Measurements from ENCODE around the gene FMN1.

Gene FMN1

DNA sequence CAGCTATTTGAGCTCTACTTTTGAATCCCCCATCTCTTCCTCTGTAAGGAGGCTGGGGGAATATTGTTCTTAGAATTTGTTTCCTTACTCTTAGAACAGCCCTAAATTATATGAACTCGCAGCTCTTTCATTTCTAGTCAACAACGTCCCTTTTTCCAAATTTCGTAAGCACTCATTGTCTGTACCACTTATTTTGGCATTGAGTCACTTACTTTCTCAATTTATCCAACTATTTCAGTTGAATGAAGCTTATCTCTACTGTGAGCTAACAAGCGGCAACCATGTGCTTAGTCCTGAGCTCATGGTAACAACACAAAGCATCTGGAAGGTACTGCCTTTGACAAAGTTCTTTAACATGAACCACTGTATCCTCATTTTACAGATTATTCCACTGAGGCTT is 285.6 kb downstream of the FMN1 start:
- no peak for DNase-seq

DNA sequence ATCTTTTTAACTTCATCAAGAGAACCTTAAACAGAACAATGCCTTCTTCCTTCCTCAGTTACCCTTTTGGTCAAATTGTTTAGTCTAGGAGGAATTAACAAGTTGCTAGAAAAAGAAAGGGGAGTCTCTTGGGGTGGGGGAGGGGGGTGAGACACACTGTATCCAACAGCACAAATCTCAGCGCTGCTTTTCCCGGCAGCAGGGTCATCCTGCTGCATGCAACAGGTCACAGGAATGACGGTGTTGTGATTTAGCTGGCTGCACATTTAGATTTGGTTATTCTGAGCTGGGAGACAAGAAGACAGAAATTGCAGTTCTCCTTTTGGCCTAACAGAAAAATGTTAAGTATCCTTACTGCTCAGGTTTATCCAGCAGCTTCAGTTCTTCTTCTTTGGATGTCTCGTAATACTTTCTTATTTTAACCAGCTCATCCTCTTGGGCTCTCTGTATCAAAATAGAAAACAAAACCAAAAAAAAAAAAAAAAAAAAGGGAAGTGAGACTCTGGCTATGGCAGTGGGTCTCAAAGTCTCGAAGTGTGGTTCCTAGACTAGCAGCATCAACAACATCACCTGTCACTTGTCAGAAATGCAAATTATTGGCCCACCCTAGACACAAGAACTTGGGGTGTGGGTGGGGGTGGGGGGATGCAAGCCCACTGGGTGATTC is 286.2 kb downstream of the FMN1 start:
- DNase-seq = peak; percentile 1 to 33

DNA sequence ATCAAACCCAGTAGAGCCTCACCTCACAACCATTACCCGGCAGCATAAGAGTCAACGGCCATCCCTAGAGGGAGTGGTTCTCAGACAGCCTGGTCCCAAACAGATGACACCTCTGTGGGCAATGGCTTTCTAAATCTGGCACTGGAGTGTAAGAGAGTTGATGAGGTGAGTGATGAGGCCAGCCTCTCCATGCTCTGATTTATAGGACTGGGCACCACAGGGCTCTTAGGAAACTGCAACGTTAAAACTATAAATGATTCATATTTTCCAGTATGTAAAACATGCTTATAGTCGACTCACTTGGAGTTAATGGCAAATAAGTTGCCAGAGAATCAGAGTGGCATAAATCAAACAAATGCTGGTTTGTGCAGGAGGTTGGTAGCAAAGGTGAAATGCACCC is 289.0 kb downstream of the FMN1 start:
- no peak for DNase-seq

DNA sequence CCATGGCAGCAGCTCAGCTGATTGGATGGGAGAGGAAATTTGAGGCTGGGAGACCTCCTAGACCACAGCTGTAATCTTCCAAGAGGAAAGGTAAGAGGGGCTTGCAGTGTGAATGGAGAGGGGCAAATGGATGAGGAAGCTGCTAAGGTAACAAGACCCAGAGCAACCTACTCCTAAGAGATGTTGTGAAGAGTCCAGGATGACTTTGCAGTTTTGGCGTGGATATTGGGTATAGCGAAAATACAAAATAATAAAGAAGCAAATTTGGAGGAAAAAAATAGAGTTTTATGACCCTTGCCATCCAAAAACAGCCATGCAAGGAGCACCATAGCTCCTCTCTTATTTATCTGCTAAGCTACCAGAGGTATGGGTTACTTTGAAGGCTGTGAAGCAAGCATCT is 290.1 kb downstream of the FMN1 start:
- no peak for DNase-seq

DNA sequence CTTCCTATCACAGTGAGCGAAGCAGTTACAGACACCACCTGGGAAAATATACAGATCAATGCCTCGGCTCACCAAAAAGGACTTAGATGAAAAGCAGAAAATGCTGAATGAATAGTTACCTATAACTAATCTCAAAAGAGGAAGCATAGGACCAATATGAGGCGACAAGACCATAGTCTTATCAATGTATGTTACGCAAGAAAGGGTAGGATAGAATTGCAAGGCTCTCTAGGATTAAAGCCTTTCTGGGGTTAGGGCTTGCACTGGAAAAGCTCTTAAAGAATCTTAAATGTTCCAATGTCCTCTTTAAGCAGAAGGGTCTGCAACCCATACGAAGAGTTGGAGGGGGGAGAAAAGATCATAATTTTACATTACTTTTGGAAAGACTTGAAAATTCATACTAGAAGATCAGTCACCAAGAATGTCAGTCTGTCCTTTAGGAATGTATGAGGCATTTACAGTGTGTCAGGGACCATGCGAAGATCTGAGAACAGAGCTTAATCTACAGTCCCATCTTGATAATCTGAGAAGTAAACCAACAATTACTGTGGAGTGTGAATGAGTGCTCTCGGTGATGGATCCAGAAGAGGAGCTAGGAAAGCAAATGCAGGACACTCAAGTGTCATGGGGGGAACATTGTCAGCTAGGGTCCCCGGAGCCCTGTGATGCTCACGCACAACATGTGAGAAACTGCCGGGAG is 290.8 kb downstream of the FMN1 start:
- DNase-seq = no peak

DNA sequence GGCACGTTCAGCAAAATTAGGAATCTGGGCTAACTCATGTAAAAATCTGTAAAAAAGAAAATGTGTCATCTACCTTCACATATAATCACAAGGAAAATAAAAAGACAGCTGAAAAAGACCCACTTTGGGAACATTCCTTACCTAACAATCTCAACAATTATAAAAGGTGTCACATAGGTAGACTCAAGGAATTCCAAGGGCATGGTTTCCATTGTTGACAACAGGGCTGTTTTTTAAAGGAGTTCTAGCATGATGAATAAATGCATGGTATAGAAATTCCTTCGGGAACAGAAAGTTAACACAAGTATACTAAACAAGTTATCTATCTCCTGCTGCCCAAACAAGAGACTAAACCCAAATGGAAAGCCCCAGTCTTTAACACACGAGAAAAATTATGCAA is 292.5 kb downstream of the FMN1 start:
- DNase-seq = no peak

DNA sequence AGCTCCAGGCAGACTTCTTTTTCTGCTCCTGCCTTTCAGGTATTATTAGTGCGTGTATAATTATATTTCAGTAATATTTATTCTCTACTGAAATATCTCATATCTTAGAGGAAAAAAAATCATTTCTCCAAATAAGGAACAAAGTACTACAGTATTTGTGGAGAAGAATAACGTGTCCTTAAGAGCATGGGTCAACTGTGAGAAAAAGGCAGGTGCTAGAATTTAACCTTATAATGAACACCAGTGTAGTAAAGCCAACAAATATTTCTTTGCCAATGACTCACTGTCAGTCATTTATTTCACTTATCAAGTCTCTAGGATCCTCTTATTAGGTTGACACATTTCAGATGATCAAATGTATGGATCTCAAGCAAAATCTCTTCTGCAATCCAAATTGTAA is 293.3 kb downstream of the FMN1 start:
- no peak for DNase-seq

DNA sequence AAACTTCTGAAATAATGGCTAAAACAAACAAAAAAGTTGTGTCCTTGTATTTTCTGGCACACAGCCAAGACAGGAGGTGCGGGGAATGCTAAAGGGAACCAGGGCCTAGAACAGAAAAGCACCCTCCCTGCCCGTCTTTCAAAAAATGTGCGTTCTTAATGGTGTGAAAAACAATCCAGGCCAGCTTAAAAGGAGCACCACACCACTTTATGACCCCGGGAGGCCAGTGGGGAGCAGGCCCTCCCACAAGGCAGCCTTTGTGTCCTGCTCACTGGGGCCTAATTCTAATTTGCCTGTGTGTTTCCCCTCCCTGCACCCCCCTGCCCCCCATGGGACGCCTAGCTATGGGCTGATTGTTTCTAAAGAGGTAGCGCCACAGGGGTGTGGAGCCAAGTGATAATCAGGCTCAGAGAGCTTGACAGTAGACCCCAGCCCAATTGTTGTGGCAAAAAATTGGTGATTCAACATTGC is 295.4 kb downstream of the FMN1 start:
- peak in 1 of 2 donors; percentile 35 for DNase-seq

DNA sequence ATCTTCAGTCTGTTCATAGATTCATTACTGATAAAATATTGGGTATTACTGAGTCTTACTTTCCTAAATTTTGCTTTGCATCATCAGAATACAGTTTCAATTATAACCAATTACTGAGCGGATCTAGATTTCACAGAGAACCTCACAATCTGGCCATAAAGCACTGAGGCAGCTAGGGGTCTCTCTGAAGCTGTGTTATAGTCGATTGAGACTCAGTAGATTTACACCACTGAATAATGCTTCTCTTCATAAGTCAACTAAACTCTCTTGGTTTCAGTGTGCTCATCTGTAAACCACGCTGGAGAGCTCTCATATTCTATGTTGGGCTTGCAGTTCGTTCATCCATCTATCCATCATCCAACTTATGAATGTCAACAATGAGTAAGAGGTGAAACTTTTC is 296.1 kb downstream of the FMN1 start:
- DNase-seq = no peak

DNA sequence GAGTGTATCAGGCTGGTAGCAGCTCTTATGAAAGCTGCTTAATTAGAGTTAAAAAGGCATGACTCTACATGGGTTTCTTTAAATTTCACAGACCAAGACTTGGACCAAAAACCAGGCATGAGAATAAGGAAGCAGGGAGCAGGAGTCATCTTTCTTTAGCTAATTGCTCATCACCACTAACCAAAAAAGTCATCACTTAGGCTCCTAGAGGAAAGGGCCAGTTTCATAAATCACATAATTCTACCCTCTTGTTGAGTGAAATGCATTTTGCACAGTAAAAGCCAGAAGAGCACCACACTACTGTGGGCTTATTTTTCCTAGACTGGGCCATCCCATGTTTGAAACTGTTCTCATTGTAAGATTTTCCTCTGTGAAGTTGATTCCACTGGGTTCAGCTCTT is 301.1 kb downstream of the FMN1 start:
- DNase-seq = no peak

DNA sequence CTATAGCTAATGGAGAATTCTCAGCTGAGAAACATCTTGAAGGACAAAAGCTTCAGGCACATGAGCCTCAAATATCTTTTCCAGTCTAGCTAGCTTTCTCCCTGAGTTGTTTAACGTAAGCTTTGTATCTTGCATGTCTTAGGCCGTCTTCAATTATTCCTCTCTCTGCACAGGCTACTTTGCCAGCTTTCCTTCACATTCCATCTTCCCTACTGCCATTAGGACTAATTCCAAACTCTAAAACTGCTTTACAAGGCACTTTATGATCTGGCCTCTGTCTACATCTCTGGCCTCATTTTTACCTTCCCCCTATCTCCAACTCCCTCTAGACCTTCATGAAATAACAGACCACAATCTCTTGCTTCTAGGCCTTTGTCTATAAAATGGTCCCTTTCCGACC is 305.3 kb downstream of the FMN1 start:
- no peak for DNase-seq

DNA sequence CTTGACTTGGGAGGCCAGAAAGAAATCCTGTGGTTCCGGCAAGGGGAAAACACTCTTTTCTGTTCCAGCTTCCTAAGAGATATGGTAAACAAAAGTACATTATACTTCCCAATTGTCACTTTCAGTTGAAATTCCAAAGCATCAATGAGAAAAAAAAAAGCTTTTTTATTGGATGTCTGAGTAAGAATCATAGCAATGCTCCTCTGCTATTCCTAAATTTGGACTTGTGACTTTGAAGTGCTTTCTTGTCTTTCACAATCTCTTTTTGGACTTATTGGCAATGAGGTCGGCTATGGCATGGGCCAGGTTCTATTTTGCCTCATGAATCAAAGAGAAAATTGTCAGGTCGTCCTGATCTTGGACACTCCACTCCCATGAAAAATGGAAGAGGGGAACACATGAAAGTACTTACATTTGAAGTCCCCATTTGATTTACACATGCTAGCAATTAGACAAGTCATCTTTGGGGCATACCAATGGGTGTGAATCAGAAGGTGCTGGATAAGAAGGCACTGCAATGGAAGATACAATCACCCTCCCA is 306.2 kb downstream of the FMN1 start:
- DNase-seq = no peak

DNA sequence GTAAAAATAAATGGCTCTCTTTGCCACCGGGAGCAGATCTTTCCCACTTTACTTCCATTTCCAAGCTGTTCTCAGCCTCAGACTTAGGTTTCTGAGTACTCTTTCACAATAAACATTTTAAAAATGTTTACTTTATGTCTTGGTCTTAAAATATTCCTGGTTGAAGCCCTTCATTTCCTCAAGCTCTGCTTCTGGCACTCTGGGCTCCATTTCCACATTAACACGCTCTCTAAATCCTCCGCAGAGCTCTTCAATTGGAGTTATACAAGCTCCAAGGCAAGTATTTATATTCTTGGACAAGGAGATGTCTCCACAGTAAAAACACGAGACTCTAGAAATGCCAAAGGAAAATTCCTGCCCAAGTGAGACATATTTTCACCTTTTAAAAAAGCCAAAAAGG is 307.4 kb downstream of the FMN1 start:
- no peak for DNase-seq

DNA sequence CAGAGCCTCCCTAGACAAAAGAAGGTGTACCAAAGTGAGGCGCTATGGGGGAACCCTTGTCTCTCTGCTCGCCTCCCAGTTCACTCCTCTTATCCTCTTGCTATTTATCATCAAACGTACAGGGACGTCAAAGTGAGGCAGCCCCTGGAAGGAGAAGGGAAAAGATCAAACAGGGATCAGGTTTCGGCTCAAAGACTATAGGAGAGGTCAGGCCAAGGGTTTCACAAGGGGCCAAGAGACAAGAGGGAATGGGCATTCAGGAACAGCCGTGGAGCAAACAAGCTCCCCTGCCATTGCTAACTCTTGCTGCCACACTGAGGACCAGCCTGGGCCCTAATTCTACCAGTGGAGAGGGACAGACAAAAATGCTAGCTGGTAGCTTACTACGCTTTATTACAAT is 308.1 kb downstream of the FMN1 start:
- DNase-seq = no peak

DNA sequence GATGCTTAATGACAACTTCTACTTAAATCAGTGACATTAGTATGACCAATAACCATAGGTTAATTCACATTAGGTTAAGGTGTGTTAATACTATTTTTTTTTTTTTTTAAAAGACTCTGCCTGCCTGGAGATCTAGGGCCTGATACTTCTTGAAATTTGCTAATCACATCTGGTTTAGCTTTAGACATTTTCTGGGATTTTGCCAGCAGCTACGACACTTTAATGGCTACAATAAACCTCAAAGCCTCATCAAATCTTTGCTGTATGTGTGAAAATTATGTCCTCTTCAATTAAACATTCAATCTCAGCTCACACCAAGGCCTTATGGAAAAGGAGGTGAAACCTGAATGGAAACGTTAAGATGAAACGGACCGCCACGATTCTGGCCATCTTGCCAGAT is 308.8 kb downstream of the FMN1 start:
- DNase-seq = no peak

DNA sequence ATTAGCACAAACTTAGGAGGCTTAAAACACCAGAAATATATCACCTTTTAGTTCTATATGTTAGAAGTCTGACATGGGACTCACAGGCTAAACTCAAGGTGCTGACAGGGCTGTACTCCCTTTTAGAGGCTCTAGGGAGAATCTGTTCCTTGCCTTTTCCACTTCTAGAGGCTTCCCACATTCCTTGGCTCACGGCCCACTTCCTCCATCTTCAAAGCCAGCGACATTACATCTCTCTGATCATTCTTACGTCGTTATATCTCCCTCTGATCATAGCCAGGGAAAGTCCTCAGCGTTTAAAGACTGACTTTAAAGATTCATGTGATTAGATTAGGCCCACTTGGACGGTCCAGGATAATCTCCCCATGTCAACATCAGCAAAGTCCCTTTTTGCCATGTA is 310.4 kb downstream of the FMN1 start:
- no peak for DNase-seq

DNA sequence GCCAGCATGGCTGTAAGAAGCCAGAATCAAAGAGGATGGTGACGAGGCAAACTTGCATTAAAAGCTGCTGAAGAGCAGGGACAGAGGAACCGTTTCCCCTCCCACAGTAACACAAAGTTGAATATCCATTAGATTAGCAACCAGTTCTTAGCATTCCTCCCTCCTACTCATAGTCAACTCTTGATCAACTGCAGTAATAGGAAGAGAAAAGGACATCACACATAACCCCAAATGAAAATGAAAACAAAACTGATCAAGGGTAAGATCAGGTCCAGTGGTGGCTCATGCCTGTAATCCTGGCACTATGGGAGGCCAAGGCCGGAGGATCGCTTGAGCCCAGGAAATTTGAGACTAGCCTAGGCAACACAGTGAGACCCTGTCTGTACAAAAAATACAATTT is 311.6 kb downstream of the FMN1 start:
- DNase-seq = no peak

DNA sequence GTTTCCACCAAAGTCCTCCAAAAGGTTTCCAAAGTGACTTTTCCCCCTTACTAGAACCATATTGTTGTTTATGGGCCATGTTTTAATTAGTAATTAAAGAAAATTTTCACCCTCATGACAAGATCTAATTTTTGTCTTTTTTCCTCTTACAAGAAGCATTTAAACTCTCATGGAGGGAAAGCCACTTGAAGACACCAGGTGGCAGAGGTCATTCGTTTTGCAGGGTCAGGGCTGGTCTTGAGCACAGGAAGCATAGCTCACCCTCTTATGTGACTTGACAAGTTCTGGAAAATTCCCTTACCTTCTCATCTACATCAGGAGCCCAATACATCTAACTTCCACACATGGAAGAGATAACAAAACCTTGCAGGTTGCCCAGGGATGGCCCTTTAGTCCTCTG is 313.0 kb downstream of the FMN1 start:
- no peak for DNase-seq

DNA sequence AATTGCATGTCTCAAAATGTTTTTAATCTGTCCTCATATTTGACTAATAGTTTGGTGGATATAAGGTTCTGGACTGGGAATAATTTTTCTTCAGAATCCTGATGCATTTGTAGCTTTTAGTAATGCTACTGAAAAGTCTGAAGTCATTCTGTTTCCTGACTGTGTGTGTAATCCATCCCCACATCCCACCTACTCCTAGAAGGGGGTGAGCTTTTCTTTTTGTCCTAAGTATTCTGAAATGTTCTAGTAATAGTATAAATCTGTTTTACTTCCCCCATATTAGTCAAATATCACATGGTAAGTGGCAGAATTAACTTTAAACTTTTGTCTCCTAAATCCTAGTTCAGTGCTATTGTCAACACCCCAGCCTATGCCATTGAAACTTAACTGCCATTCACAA is 313.9 kb downstream of the FMN1 start:
- DNase-seq = no peak

DNA sequence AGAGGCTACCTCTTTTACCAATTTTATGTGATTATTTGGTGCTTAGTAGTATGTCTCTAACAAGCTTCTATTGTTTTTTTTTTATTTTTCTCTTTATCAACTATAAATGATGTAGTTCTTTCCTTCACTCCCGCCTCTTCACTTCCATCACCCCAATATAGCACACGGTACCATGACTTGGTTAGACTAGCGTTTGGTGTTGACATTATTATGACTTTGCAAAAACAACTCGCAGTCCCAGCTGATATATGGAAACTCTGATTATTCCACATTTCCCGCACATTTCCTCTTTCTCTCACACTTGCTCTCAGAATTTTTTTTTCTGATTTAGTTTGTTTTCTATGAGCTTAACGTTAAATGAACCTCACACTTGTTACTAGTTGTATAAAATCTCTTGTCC is 314.5 kb downstream of the FMN1 start:
- no peak for DNase-seq

DNA sequence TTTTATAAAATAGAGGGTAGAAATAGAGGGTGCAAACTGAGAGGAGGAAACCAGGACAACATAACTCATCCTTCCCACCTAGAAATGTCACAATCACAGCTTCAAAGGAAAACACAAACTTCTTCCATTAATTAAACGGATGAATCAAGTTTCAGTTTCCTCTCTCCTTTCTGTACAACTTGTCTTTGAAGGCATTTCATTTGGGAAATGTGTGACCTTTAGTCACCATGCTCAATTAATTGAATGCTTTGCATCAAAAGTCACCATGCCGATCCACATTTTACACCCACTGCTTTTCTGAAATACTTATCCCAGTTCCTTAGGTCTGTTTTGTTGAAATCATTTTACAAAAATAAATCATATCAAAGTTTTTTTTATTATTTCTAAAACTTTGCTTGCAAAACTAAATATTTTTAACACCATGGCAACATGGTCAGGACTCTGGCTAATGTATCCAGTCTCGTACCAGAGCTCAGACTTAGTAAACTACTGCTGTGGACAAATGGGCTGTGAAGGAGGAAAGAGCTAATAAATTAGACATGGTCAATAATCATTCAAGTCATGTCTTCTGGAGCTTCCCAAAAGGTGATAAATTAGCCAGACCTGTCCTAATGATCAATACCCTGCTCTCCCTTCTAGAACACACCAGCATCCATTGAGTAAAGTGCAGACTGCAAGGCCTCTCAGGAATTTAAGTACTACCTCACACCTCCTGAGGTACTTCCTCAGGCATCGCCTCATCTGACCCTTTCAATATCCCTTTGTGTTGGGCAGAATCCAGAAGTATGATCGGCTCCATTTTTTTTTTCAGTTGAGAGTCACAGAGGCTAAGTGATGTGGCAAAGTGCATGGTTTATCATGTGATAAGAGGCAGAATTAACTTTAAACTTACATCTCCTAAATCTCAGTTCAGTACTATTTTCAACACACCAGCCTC is 315.4 kb downstream of the FMN1 start:
- DNase-seq = no peak

DNA sequence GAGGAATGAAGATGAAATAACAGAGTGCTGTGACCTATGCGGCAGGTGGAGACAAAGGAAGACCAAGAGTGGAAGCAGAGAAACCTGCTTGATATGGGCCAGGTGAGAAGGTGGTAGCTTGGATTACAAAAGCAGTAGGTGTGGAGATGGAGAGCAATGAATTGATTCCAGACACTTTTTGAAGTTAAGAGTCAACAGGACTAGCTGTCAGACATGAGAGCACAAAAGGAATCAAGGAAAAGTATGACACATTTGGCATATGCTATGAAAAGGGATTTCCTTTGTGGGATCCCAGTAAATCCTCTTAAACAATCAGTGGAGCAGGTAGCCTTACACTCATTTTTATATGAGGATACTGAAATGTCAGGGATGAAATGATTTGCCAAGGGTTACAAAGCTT is 316.2 kb downstream of the FMN1 start:
- DNase-seq = no peak

DNA sequence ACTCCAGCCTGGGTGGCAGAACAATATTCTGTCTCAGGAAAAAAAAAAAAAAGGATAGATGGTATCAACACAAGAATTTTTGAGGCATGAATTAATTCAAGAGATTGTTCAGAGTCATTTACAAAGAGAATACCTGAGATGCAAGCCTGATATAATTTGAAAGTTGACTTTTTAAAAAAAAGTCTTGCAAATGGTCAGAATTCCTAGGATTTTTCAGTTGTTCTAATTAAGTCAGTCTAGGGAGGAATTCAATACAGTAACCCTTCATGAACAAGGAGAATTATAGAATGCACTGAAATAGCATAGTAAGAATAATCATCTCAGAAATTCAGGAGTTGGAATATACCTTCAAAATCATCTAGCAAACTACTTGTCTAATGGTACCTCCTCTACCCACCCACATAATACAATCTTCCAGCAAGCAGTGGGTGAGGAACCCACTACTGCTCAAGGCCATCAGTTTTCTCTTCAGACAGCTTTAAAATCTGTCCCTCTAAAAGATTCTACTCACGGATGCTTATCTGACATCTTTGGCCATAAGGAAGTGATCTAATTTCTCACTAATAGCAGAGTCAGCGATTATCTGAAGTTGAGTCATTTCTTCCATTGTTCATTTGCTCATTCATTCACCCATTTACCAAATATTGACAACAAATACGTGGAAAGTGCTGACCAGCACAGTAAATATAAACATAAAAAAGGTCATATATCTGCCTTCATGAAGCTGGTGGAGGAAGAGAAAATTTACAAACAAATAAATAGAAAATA is 317.1 kb downstream of the FMN1 start:
- no peak for DNase-seq

Measured in CD4-positive, alpha-beta T cell treated with Interleukin-4 for 1 hour (primary cell).